Measurements from ENCODE around the gene PLA1A.

Gene PLA1A

DNA sequence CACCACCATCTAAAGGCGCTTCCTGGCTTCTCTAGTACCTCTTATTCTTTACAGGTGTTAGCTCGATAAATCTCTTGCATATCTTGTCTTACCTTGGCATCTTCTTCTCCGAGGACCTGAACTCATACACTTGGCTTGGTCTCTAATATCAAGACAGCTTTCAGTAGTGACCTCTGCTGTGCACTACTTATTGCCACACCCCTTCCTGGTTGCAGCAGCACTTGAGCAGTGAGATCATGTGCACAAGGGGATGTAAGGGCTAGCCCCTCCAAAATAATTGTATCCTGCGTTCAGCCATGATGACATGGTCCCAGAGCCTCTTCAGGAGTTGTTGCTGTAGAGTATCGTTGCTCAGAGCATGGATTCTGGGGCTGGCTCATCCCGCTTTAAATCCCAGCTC lies 1.3 kb upstream of the PLA1A start:
- H3K4me3 ChIP-seq (ENCODE audit: low read depth, low read length), result no peak overlapping the region
- TF ChIP-seq, protein P1, sequence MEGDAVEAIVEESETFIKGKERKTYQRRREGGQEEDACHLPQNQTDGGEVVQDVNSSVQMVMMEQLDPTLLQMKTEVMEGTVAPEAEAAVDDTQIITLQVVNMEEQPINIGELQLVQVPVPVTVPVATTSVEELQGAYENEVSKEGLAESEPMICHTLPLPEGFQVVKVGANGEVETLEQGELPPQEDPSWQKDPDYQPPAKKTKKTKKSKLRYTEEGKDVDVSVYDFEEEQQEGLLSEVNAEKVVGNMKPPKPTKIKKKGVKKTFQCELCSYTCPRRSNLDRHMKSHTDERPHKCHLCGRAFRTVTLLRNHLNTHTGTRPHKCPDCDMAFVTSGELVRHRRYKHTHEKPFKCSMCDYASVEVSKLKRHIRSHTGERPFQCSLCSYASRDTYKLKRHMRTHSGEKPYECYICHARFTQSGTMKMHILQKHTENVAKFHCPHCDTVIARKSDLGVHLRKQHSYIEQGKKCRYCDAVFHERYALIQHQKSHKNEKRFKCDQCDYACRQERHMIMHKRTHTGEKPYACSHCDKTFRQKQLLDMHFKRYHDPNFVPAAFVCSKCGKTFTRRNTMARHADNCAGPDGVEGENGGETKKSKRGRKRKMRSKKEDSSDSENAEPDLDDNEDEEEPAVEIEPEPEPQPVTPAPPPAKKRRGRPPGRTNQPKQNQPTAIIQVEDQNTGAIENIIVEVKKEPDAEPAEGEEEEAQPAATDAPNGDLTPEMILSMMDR (IDR thresholded peaks at IDR 0.05; ENCODE audit: low read depth, low read length), result no peak

DNA sequence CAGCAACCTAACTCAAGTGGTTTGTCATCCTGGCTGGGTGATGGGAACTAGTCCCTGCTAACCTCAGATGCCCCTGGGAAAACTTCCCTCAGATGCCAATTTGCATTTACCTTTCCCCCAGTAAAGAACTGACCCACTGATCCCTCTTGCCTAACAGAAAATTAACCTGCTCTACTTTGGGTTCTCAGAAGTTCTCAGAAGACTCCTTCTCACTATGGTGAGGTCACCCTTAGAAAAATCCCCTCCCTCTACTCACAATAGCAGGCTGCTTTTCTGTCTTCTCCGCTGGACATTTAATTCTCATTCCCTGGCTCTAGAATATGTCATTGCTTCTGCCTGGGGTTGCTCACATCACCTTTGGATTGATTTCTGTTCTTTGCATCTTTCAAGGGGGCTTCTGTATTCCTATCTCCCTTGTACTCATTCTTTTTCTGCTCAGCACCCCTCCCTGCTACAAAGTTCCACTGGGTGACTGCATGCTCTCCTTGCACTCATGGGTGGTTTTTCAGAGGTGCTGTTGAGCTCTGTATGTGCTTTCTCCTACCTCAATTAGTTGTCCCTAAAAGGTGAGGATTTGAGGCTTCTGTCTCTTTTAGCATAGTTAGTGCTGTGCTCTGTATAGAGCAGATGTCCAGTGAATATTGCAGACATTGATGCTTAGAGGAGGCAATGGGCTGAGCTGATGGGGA lies 869 bp downstream of the PLA1A start:
- no peak overlapping the region for H3K4me3 ChIP-seq (ENCODE audit: low read depth, low read length)
- TF ChIP-seq, protein P1 (IDR thresholded peaks at IDR 0.05; ENCODE audit: low read depth, low read length), result no peak

DNA sequence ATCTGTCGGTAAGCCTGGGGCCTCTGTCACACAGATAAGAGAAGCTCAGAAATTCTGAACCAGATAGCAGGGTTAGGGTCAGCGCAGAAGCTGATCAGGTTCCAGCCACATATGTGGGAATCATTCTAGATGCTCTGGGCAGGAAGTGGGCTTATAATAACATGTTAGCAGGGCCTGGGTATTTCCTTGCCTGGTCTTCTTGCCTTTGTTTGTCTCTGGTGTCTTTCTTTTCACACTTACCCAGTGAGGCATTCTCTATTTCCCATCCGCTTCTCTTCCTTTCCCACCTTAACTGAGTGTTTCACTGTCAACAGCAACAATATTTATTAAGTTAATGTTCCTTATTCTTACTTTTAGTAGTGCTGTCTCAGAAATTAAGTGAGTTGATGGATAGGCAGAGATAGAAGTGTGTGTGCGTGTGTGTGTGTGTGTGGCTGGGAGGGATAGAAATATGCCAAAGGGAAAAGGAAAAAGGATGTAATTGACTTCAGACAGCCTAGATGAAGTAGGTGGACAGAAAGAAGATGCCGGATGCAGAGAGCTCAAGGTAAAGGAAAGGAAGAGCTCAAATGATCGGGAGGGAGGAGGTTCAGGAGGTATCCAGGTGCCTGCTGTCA lies 2.0 kb downstream of the PLA1A start:
- TF ChIP-seq, protein P1 (IDR thresholded peaks at IDR 0.05; ENCODE audit: low read depth, low read length), result no peak
- no peak overlapping the region for H3K4me3 ChIP-seq (ENCODE audit: low read depth, low read length)

DNA sequence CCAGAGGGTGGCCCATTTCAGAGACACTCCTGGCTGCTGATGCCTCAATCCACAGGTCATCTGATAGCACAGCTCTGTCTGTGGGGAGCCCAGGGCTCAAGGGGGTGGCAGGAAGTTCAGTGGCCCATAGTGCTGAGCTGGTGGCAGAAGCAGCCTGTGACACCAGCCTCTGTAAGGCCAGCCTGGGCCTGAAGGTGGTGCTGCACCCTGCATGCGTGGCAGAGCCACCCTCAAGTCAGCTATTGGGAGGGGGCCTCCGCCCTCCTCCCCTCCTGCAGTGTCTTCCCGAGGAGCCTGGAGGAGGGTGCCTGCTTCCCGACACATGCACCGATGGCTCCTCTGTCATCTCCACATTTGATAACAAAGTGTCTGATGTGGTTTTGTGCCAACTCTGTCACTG lies 3.0 kb downstream of the PLA1A start:
- no peak overlapping the region for H3K4me3 ChIP-seq (ENCODE audit: low read depth, low read length)
- TF ChIP-seq, protein P1 (IDR thresholded peaks at IDR 0.05; ENCODE audit: low read depth, low read length), result peak; percentile 14; the same call in 1 of the 2 replicates

DNA sequence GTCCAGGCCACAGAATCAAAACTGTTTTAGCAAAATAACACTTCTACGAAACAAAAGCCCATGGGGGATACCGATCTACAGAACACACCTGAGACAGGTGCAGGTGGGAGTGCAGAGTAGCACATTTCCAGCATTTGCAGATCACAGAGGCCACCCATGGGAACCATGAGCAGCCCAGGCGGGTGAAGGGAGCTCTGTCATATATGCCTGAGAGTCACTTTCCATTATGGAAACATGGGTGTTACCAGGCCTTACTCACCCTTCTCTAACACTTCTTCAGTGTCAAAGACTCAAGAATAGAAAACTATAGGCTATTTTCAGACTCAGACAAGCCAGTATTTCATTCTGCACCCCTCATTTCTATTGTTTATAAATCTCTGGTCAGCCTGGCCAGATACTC lies 3.5 kb downstream of the PLA1A start:
- TF ChIP-seq, protein P1 (IDR thresholded peaks at IDR 0.05; ENCODE audit: low read depth, low read length), result no peak
- H3K4me3 ChIP-seq (ENCODE audit: low read depth, low read length), result no peak overlapping the region

DNA sequence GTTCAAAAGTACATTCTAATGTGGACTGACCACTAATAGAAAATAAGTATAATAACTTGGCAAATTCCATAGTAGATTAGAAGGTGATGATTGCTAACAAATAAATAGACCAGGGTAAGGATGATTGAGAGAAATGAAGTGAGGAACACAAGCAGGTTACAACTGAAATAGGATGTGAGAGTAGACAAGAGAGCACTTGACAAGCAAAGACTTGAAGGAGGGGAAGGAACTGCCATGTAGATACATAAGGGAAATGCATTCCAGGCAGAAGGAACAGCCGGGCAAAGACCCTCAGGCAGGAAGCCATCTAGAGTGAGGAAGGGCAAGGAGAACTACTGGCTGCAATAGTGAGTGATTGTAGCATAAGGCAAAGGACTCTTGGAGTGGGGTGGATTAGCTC lies 5.0 kb downstream of the PLA1A start:
- TF ChIP-seq, protein P1 (IDR thresholded peaks at IDR 0.05; ENCODE audit: low read depth, low read length), result no peak
- no peak overlapping the region for H3K4me3 ChIP-seq (ENCODE audit: low read depth, low read length)

DNA sequence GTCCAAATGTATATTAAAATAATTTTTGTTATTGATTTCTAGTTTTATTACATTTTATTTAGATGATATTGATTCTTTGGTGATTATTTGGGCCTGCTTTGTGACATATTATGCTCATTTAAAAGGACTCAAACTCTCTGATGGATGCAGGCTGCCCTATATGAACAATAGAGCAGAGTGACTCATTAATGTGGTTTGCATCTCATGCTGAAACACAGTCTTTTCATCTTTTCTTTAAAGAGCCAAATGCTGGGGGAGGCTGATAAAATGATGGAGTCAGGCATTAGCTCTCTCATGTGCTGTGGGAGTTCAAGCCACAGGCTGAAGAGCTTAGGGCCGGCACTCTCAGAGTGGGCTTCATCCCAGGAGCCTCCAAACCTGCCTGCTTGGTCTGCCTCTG lies 7.2 kb downstream of the PLA1A start:
- TF ChIP-seq, protein P1 (IDR thresholded peaks at IDR 0.05; ENCODE audit: low read depth, low read length), result no peak
- no peak overlapping the region for H3K4me3 ChIP-seq (ENCODE audit: low read depth, low read length)

Data from WI38 (cell line).